Liver (tissue), 9 donors: ENCODE data around the gene RNF126. TPM values are rescaled to one million over a fixed set of nuclear protein-coding genes. Genes with fewer than 3 reads are reported as not detected.
A peak's percentile ranks its signal among the peaks of the same experiment; 100 is the strongest.

ENCODE experiments used
- DNase-seq: peaks from one replicate; pipeline ENCODE4 v3.0.0-alpha.2; 2017; ENCODE audit warnings: low spot score
- H3K27ac ChIP-seq, 2 donors: one replicate each; pipeline ENCODE4 v1.7.0; 2013; ENCODE audit warnings: inconsistent platforms in 2 of 2, low read length in 2 of 2, control low read depth in 1 of 2, low read depth in 1 of 2, mild to moderate bottlenecking in 1 of 2
- H3K27me3 ChIP-seq, 4 donors: one replicate each; pipeline versions ENCODE4 v1.6.1 to v1.7.0; 2013; ENCODE audit warnings: low read length in 3 of 4, inconsistent platforms in 1 of 4, mild to moderate bottlenecking in 1 of 4, moderate library complexity in 1 of 4; ENCODE audit not compliant: control insufficient read depth in 4 of 4, insufficient read depth in 4 of 4
- H3K36me3 ChIP-seq, 4 donors: one replicate each; pipeline versions ENCODE4 v1.6.1 to v1.7.0; 2013; ENCODE audit warnings: low read length in 3 of 4, mild to moderate bottlenecking in 3 of 4, low read depth in 1 of 4, moderate library complexity in 1 of 4; ENCODE audit not compliant: control insufficient read depth in 4 of 4, insufficient read depth in 3 of 4
- H3K4me1 ChIP-seq, 4 donors: one replicate each; pipeline versions ENCODE4 v1.6.1 to v1.7.0; 2013; ENCODE audit warnings: low read length in 3 of 4, mild to moderate bottlenecking in 3 of 4, moderate library complexity in 1 of 4; ENCODE audit not compliant: control insufficient read depth in 4 of 4, insufficient read depth in 4 of 4
- H3K4me3 ChIP-seq, 3 donors: one replicate each; pipeline versions ENCODE4 v1.6.1 to v1.7.0; 2013; ENCODE audit warnings: low read length in 3 of 3, control low read depth in 1 of 3, low read depth in 1 of 3, mild to moderate bottlenecking in 1 of 3
- H3K9ac ChIP-seq, 2 donors: one replicate each; pipeline ENCODE4 v1.7.0; 2013; ENCODE audit warnings: low read length in 2 of 2, mild to moderate bottlenecking in 2 of 2, moderate library complexity in 2 of 2, control low read depth in 1 of 2, low read depth in 1 of 2
- H3K9me3 ChIP-seq, 4 donors: one replicate each; pipeline versions ENCODE4 v1.6.1 to v1.7.0; 2013; ENCODE audit warnings: low read length in 3 of 4; ENCODE audit not compliant: control insufficient read depth in 4 of 4
- EGR1 ChIP-seq, 2 donors: IDR thresholded peaks; 2 replicates each; pipeline ENCODE4 v1.6.1; 2016 to 2018; ENCODE audit warnings: antibody characterized with exemption in 2 of 2, low read depth in 2 of 2
- FOXA1 ChIP-seq: IDR thresholded peaks from 2 replicates; pipeline ENCODE4 v1.6.1; 2016; ENCODE audit warnings: antibody characterized with exemption
- FOXA2 ChIP-seq: IDR thresholded peaks from 2 replicates; pipeline ENCODE4 v1.6.1; 2016; ENCODE audit warnings: antibody characterized with exemption
- GABPA ChIP-seq, 2 donors: IDR thresholded peaks in 1 of 2; conservative IDR thresholded peaks in 1 of 2; 2 replicates each; pipeline ENCODE4 v1.6.1; 2016; ENCODE audit warnings: antibody characterized with exemption in 2 of 2, mild to moderate bottlenecking in 1 of 2, moderate library complexity in 1 of 2
- HNF4A ChIP-seq, 2 donors: conservative IDR thresholded peaks; 2 replicates each; pipeline ENCODE4 v1.6.1; 2016; ENCODE audit warnings: antibody characterized with exemption in 2 of 2, mild to moderate bottlenecking in 2 of 2
- HNF4G ChIP-seq: IDR thresholded peaks from 2 replicates; pipeline ENCODE4 v1.6.1; 2016; ENCODE audit warnings: antibody characterized with exemption
- JUND ChIP-seq, 2 donors: IDR thresholded peaks; 2 replicates each; pipeline ENCODE4 v1.6.1; 2016; ENCODE audit warnings: antibody characterized with exemption in 2 of 2
- NR2F2 ChIP-seq: IDR thresholded peaks from 2 replicates; pipeline ENCODE4 v1.6.1; 2016; ENCODE audit warnings: antibody characterized with exemption
- RAD21 ChIP-seq, 2 donors: IDR thresholded peaks; 2 replicates each; pipeline ENCODE4 v1.6.1; 2016; ENCODE audit warnings: antibody characterized with exemption in 2 of 2, mild to moderate bottlenecking in 2 of 2
- RXRA ChIP-seq, 2 donors: IDR thresholded peaks; 2 replicates each; pipeline ENCODE4 v1.6.1; 2017 to 2018; ENCODE audit warnings: antibody characterized with exemption in 2 of 2, mild to moderate bottlenecking in 1 of 2
- SP1 ChIP-seq: IDR thresholded peaks from 2 replicates; pipeline ENCODE4 v1.6.1; 2018; ENCODE audit warnings: antibody characterized with exemption, mild to moderate bottlenecking
- TAF1 ChIP-seq: conservative IDR thresholded peaks from 2 replicates; pipeline ENCODE4 v1.6.1; 2016; ENCODE audit warnings: antibody characterized with exemption, mild to moderate bottlenecking
- YY1 ChIP-seq: IDR thresholded peaks from 2 replicates; pipeline ENCODE4 v1.6.1; 2016; ENCODE audit warnings: antibody characterized with exemption, mild to moderate bottlenecking
- WGBS: extraction: QIAGEN DNeasy Blood & Tissue Kit; methylation state at CpG from one replicate; pipeline ENCODE4 v1.1.7; 2013; 5-methylcytosine and 5-hydroxymethylcytosine counted together
- polyA plus RNA-seq, 2 donors: library from polyadenylated mRNA; stranded (reverse) in 1 of 2; unstranded in 1 of 2; fragments of 200-250 nt in 1 of 2; fragments of >200 nt in 1 of 2; fragmentation: Nextera tagmentation in 1 of 2; extraction: Ambion mirVana in 1 of 2; gene quantifications; one replicate each; pipeline versions ENCODE4 v1.2.1 to v1.2.3, GENCODE V29; 2013 to 2015
- total RNA-seq, 2 donors: library from RNA; depleted of rRNA; stranded (reverse); fragments of >200 nt; gene quantifications; one replicate each; pipeline ENCODE4 v1.2.3, GENCODE V29; 2014
- TF ChIP-seq, protein P1 (sequence below): IDR thresholded peaks from 2 replicates; pipeline ENCODE4 v1.6.1; 2016; ENCODE audit warnings: antibody characterized with exemption, mild to moderate bottlenecking
- TF ChIP-seq, protein P2 (sequence below): fragments of 150-350 bp; IDR thresholded peaks from 2 replicates; pipeline ENCODE4 v1.5.1; 2017; ENCODE audit warnings: improper control_type of control experiment, low read depth, low read length; ENCODE audit not compliant: missing input control
- TF ChIP-seq, protein P3 (sequence below): IDR thresholded peaks from 2 replicates; pipeline ENCODE4 v1.6.1; 2016; ENCODE audit warnings: antibody characterized with exemption
- TF ChIP-seq, protein P4 (sequence below): IDR thresholded peaks from 2 replicates; pipeline ENCODE4 v1.6.1; 2016; ENCODE audit warnings: antibody characterized with exemption
- TF ChIP-seq, protein P5 (sequence below): IDR thresholded peaks from 2 replicates; pipeline ENCODE4 v1.6.1; 2016; ENCODE audit warnings: antibody characterized with exemption
- donor health status: healthy.
- donor health status: healthy.
- donor health status: healthy.
- donor health status: healthy.
- donor health status: healthy.

Gene RNF126
- total and polyA plus RNA-seq, 4 donors, result 16.7 to 32.7 (median 24.1) TPM

DNA sequence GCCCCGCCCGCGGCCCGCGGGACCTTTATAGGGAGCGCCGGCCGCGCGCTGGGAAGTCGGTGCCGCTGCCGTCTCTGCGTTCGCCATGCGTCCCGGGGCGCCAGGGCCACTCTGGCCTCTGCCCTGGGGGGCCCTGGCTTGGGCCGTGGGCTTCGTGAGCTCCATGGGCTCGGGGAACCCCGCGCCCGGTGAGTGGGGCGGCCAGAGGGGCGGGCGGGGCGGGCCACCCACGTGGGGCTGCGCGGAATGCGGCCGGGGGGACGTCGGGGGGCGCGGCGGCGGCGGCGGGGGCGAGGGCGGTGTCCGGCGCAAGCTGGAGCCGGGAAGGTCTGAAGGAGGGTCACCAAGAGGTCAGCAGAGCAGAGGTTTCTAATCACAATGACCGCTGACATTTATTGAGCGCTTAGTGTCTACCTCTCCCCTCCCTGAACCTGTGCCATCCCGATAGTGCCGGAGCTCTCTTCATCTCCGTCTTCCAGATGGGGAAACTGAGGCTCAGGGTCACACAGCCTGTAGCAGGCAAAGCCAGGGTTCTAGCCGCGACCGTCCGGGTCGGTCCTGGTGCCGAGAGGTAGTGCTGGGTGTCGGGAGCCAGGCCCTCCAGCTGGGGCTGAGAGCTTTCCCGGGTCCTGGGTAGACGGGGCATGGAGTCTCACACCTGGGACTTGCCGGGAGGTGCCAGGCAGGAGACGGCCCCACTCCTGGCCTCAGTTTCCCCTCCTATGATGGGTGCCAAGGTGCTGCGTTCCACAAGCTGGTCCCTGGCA, 13.5 kb upstream of the RNF126 start, which contains the start of gene FSTL3:
FSTL3 (plus strand) TSS at position 54 of the 767 bp plus-strand sequence; CDS start at position 86, 32 bp downstream.
- DNase-seq, result no peak

More for the DNA sequence above, 13.5 kb upstream of the RNF126 start, which contains the start of gene FSTL3:
- no peaks in the 10 kb centered on the region for H3K36me3 ChIP-seq
- no peak within 1 kb of the TSS for H3K9ac ChIP-seq
- no peak for TF ChIP-seq HNF4A (conservative IDR thresholded peaks at IDR 0.05)
- TF ChIP-seq RAD21 (IDR thresholded peaks at IDR 0.05), result no peak
- no peak for TF ChIP-seq JUND (IDR thresholded peaks at IDR 0.05)
- TF ChIP-seq, protein P1, sequence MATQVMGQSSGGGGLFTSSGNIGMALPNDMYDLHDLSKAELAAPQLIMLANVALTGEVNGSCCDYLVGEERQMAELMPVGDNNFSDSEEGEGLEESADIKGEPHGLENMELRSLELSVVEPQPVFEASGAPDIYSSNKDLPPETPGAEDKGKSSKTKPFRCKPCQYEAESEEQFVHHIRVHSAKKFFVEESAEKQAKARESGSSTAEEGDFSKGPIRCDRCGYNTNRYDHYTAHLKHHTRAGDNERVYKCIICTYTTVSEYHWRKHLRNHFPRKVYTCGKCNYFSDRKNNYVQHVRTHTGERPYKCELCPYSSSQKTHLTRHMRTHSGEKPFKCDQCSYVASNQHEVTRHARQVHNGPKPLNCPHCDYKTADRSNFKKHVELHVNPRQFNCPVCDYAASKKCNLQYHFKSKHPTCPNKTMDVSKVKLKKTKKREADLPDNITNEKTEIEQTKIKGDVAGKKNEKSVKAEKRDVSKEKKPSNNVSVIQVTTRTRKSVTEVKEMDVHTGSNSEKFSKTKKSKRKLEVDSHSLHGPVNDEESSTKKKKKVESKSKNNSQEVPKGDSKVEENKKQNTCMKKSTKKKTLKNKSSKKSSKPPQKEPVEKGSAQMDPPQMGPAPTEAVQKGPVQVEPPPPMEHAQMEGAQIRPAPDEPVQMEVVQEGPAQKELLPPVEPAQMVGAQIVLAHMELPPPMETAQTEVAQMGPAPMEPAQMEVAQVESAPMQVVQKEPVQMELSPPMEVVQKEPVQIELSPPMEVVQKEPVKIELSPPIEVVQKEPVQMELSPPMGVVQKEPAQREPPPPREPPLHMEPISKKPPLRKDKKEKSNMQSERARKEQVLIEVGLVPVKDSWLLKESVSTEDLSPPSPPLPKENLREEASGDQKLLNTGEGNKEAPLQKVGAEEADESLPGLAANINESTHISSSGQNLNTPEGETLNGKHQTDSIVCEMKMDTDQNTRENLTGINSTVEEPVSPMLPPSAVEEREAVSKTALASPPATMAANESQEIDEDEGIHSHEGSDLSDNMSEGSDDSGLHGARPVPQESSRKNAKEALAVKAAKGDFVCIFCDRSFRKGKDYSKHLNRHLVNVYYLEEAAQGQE, result no peak
- no peak for TF ChIP-seq TAF1
- TF ChIP-seq, protein P2, sequence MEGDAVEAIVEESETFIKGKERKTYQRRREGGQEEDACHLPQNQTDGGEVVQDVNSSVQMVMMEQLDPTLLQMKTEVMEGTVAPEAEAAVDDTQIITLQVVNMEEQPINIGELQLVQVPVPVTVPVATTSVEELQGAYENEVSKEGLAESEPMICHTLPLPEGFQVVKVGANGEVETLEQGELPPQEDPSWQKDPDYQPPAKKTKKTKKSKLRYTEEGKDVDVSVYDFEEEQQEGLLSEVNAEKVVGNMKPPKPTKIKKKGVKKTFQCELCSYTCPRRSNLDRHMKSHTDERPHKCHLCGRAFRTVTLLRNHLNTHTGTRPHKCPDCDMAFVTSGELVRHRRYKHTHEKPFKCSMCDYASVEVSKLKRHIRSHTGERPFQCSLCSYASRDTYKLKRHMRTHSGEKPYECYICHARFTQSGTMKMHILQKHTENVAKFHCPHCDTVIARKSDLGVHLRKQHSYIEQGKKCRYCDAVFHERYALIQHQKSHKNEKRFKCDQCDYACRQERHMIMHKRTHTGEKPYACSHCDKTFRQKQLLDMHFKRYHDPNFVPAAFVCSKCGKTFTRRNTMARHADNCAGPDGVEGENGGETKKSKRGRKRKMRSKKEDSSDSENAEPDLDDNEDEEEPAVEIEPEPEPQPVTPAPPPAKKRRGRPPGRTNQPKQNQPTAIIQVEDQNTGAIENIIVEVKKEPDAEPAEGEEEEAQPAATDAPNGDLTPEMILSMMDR, result no peak
- TF ChIP-seq, protein P3, sequence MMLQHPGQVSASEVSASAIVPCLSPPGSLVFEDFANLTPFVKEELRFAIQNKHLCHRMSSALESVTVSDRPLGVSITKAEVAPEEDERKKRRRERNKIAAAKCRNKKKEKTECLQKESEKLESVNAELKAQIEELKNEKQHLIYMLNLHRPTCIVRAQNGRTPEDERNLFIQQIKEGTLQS, result no peak
- no peak for TF ChIP-seq FOXA1
- no peak for TF ChIP-seq RXRA (IDR thresholded peaks at IDR 0.05)
- TF ChIP-seq YY1, result no peak
- TF ChIP-seq, protein P4, sequence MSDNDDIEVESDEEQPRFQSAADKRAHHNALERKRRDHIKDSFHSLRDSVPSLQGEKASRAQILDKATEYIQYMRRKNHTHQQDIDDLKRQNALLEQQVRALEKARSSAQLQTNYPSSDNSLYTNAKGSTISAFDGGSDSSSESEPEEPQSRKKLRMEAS, result no peak
- TF ChIP-seq EGR1 (IDR thresholded peaks at IDR 0.05; ENCODE audit: low read depth in 2 of 2), result no peak
- no peak for TF ChIP-seq HNF4G
- TF ChIP-seq, protein P5, sequence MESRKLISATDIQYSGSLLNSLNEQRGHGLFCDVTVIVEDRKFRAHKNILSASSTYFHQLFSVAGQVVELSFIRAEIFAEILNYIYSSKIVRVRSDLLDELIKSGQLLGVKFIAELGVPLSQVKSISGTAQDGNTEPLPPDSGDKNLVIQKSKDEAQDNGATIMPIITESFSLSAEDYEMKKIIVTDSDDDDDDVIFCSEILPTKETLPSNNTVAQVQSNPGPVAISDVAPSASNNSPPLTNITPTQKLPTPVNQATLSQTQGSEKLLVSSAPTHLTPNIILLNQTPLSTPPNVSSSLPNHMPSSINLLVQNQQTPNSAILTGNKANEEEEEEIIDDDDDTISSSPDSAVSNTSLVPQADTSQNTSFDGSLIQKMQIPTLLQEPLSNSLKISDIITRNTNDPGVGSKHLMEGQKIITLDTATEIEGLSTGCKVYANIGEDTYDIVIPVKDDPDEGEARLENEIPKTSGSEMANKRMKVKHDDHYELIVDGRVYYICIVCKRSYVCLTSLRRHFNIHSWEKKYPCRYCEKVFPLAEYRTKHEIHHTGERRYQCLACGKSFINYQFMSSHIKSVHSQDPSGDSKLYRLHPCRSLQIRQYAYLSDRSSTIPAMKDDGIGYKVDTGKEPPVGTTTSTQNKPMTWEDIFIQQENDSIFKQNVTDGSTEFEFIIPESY, result no peak
- TF ChIP-seq FOXA2, result no peak
- TF ChIP-seq NR2F2, result no peak
- TF ChIP-seq SP1, result no peak
- TF ChIP-seq GABPA (IDR thresholded peaks at IDR 0.05 in 1 of 2, conservative IDR thresholded peaks at IDR 0.05 in 1 of 2), result no peak
- 8% methylated on average over 63 of the region's 63 CpGs for WGBS
- peaks cover 2 to 28% (median 10%) of the 10 kb centered on the region in 4 donors for H3K4me1 ChIP-seq
- H3K4me3 ChIP-seq, result peak within 1 kb of the TSS in 1 of 3 donors; percentile 45
- H3K27me3 ChIP-seq, result peaks cover 0 to 2% (median 0%) of the 10 kb centered on the region in 4 donors
- H3K9me3 ChIP-seq, result no peaks in the 10 kb centered on the region
- peak within 1 kb of the TSS; percentile 18 to 51 for H3K27ac ChIP-seq
